NCI-H526 (cell line): ENCODE data around the gene BMP6.
"Not testable (repeated sequence)": the region's sequence is repeated elsewhere in the genome, so short reads cannot be mapped to it uniquely, and the experiment has no call there.

ENCODE experiments used
- DNase-seq, 2 experiments: peaks; one replicate each; lab custom pipeline; 2025; lab: John Stamatoyannopoulos, UW

BMP6 gene

GRCh38 chr6:7794509-7794908 lies 68.6 kb downstream of the BMP6 start:
- no peak for DNase-seq

GRCh38 chr6:7797386-7797785 lies 71.5 kb downstream of the BMP6 start:
- no peak for DNase-seq

- DNase-seq, result no peak
These were observed 72.9 kb downstream of the BMP6 start for GRCh38 chr6:7798751-7799150.

- DNase-seq, result no peak
These were observed 76.8 kb downstream of the BMP6 start for GRCh38 chr6:7802662-7803061.

- no peak for DNase-seq
These were observed 77.3 kb downstream of the BMP6 start for GRCh38 chr6:7803214-7803613.

- no peak for DNase-seq
These were observed 79.4 kb downstream of the BMP6 start for GRCh38 chr6:7805078-7805849.

GRCh38 chr6:7805850-7806214 lies 79.9 kb downstream of the BMP6 start:
- DNase-seq, result no peak

GRCh38 chr6:7806711-7807110 lies 80.8 kb downstream of the BMP6 start:
- no peak for DNase-seq

GRCh38 chr6:7809346-7809745 lies 83.4 kb downstream of the BMP6 start:
- no peak for DNase-seq

- DNase-seq, result no peak
These were observed 85.5 kb downstream of the BMP6 start for GRCh38 chr6:7811441-7811840.

- DNase-seq, result no peak
These were observed 86.7 kb downstream of the BMP6 start for GRCh38 chr6:7812623-7813022.

GRCh38 chr6:7813193-7813592 lies 87.3 kb downstream of the BMP6 start:
- no peak for DNase-seq

GRCh38 chr6:7813704-7814103 lies 87.8 kb downstream of the BMP6 start:
- no peak for DNase-seq

GRCh38 chr6:7815716-7816115 lies 89.8 kb downstream of the BMP6 start:
- DNase-seq, result no peak

GRCh38 chr6:7817184-7817583 lies 91.3 kb downstream of the BMP6 start:
- not testable (repeated sequence) for DNase-seq

- DNase-seq, result no peak
These were observed 92.6 kb downstream of the BMP6 start for GRCh38 chr6:7818257-7819214.

- DNase-seq, result no peak
These were observed 93.6 kb downstream of the BMP6 start for GRCh38 chr6:7819431-7820015.

GRCh38 chr6:7820288-7820835 lies 94.5 kb downstream of the BMP6 start:
- no peak for DNase-seq

GRCh38 chr6:7821426-7821825 lies 95.5 kb downstream of the BMP6 start:
- no peak for DNase-seq

- no peak for DNase-seq
These were observed 97.7 kb downstream of the BMP6 start for GRCh38 chr6:7823552-7823951.

GRCh38 chr6:7825986-7826385 lies 100.1 kb downstream of the BMP6 start:
- no peak for DNase-seq

GRCh38 chr6:7827142-7827541 lies 101.2 kb downstream of the BMP6 start:
- no peak for DNase-seq

- no peak for DNase-seq
These were observed 102.2 kb downstream of the BMP6 start for GRCh38 chr6:7828124-7828523.
